ENCODE measurements around the gene GRIK4. TPM values are rescaled to one million over a fixed set of nuclear protein-coding genes. Genes with fewer than 3 reads are reported as not detected.

Gene GRIK4
- polyA plus RNA-seq, 1 donor from 2014 or later, result 3.4 TPM

GRCh38 chr11:120778685-120779490 lies 267.3 kb downstream of the GRIK4 start:
- no peaks in the 10 kb centered on the region for H3F3A ChIP-seq (ENCODE audit: insufficient read depth, low read length, poor library complexity, severe bottlenecking)
- no peaks in the 10 kb centered on the region for H3K9me3 ChIP-seq (ENCODE audit: low read length)
- no peaks in the 10 kb centered on the region for H3K27me3 ChIP-seq (ENCODE audit: insufficient read depth, low read depth, low read length)
- no peaks in the 10 kb centered on the region for H3K36me3 ChIP-seq (ENCODE audit: insufficient read depth, low read length)
- no peaks in the 10 kb centered on the region for H4K20me1 ChIP-seq (ENCODE audit: insufficient read depth)
- no peaks in the 10 kb centered on the region for H3K9me2 ChIP-seq (ENCODE audit: insufficient read depth, low read length)
- no peak overlapping the region for H3K9ac ChIP-seq (ENCODE audit: low read length)
- H3K4me2 ChIP-seq (ENCODE audit: low read length), result no peak overlapping the region
- H2AFZ ChIP-seq (ENCODE audit: low read depth, low read length), result no peak overlapping the region
- no peak overlapping the region for H3K4me3 ChIP-seq (ENCODE audit: low read length)
- no peaks in the 10 kb centered on the region for H3K79me2 ChIP-seq (replicated peaks; ENCODE audit: insufficient read depth, low read length)
- H3K27ac ChIP-seq (ENCODE audit: low read length), result no peak overlapping the region
- TF ChIP-seq, protein P1, sequence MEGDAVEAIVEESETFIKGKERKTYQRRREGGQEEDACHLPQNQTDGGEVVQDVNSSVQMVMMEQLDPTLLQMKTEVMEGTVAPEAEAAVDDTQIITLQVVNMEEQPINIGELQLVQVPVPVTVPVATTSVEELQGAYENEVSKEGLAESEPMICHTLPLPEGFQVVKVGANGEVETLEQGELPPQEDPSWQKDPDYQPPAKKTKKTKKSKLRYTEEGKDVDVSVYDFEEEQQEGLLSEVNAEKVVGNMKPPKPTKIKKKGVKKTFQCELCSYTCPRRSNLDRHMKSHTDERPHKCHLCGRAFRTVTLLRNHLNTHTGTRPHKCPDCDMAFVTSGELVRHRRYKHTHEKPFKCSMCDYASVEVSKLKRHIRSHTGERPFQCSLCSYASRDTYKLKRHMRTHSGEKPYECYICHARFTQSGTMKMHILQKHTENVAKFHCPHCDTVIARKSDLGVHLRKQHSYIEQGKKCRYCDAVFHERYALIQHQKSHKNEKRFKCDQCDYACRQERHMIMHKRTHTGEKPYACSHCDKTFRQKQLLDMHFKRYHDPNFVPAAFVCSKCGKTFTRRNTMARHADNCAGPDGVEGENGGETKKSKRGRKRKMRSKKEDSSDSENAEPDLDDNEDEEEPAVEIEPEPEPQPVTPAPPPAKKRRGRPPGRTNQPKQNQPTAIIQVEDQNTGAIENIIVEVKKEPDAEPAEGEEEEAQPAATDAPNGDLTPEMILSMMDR (IDR thresholded peaks at IDR 0.05; ENCODE audit: poor library complexity, severe bottlenecking), result no peak
- TF ChIP-seq RAD21 (conservative IDR thresholded peaks at IDR 0.05) (no peak), EP300 (conservative IDR thresholded peaks at IDR 0.05; ENCODE audit: poor library complexity, severe bottlenecking) (no peak), SMC3 (conservative IDR thresholded peaks at IDR 0.05; ENCODE audit: poor library complexity) (no peak), EZH2 (IDR thresholded peaks at IDR 0.05; ENCODE audit: borderline replicate concordance, insufficient read depth, low read length, poor library complexity, severe bottlenecking) (no peak), MXI1 (conservative IDR thresholded peaks at IDR 0.05; ENCODE audit: poor library complexity, severe bottlenecking) (no peak), TAF1 (IDR thresholded peaks at IDR 0.05; ENCODE audit: low read depth) (no peak)
- TF ChIP-seq, protein P2, sequence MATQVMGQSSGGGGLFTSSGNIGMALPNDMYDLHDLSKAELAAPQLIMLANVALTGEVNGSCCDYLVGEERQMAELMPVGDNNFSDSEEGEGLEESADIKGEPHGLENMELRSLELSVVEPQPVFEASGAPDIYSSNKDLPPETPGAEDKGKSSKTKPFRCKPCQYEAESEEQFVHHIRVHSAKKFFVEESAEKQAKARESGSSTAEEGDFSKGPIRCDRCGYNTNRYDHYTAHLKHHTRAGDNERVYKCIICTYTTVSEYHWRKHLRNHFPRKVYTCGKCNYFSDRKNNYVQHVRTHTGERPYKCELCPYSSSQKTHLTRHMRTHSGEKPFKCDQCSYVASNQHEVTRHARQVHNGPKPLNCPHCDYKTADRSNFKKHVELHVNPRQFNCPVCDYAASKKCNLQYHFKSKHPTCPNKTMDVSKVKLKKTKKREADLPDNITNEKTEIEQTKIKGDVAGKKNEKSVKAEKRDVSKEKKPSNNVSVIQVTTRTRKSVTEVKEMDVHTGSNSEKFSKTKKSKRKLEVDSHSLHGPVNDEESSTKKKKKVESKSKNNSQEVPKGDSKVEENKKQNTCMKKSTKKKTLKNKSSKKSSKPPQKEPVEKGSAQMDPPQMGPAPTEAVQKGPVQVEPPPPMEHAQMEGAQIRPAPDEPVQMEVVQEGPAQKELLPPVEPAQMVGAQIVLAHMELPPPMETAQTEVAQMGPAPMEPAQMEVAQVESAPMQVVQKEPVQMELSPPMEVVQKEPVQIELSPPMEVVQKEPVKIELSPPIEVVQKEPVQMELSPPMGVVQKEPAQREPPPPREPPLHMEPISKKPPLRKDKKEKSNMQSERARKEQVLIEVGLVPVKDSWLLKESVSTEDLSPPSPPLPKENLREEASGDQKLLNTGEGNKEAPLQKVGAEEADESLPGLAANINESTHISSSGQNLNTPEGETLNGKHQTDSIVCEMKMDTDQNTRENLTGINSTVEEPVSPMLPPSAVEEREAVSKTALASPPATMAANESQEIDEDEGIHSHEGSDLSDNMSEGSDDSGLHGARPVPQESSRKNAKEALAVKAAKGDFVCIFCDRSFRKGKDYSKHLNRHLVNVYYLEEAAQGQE (IDR thresholded peaks at IDR 0.05; ENCODE audit: borderline replicate concordance), result no peak

DNA sequence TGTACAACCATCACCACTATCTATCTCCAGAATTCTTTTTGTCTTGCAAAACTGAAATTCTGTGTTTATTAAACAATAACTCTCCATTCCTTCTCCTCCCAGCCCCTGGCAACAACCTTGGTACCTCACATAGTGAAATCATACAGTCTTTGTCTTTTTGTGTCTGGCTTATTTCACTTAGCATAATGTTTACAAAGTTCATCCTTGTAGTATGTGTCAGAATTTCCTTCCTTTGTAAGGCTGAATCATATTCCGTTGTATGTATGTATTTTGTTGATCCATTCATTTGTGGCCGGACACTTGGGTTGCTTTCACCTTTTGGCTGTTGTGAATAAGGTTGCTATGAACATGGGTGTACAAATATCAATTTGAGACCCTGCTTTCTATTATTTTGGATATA lies 268.7 kb downstream of the GRIK4 start:
- Histone ChIP-seq H2AFZ (ENCODE audit: low read depth, low read length) (no peak overlapping the region), H3K36me3 (ENCODE audit: insufficient read depth, low read length) (no peaks in the 10 kb centered on the region), H4K20me1 (ENCODE audit: insufficient read depth) (no peaks in the 10 kb centered on the region)

More for the DNA sequence above, 268.7 kb downstream of the GRIK4 start:
- TF ChIP-seq MXI1 (conservative IDR thresholded peaks at IDR 0.05; ENCODE audit: poor library complexity, severe bottlenecking), result no peak
- TF ChIP-seq, protein P1 (IDR thresholded peaks at IDR 0.05; ENCODE audit: poor library complexity, severe bottlenecking), result no peak
- no peak for TF ChIP-seq TAF1 (IDR thresholded peaks at IDR 0.05; ENCODE audit: low read depth)
- no peak for TF ChIP-seq SMC3 (conservative IDR thresholded peaks at IDR 0.05; ENCODE audit: poor library complexity)
- TF ChIP-seq, protein P2 (IDR thresholded peaks at IDR 0.05; ENCODE audit: borderline replicate concordance), result no peak
- no peak for TF ChIP-seq POLR2AphosphoS5 (IDR thresholded peaks at IDR 0.05)
- TF ChIP-seq EZH2 (IDR thresholded peaks at IDR 0.05; ENCODE audit: borderline replicate concordance, insufficient read depth, low read length, poor library complexity, severe bottlenecking), result no peak
- TF ChIP-seq EP300 (conservative IDR thresholded peaks at IDR 0.05; ENCODE audit: poor library complexity, severe bottlenecking), result no peak
- no peak for TF ChIP-seq RAD21 (conservative IDR thresholded peaks at IDR 0.05)
- Histone ChIP-seq H3K4me3 (ENCODE audit: low read length) (no peak overlapping the region), H3K27ac (ENCODE audit: low read length) (no peak overlapping the region), H3K9ac (ENCODE audit: low read length) (no peak overlapping the region), H3K9me3 (ENCODE audit: low read length) (no peaks in the 10 kb centered on the region), H3K27me3 (ENCODE audit: insufficient read depth, low read depth, low read length) (no peaks in the 10 kb centered on the region), H3F3A (ENCODE audit: insufficient read depth, low read length, poor library complexity, severe bottlenecking) (no peaks in the 10 kb centered on the region), H3K79me2 (replicated peaks; ENCODE audit: insufficient read depth, low read length) (no peaks in the 10 kb centered on the region), H3K4me2 (ENCODE audit: low read length) (no peak overlapping the region), H3K9me2 (ENCODE audit: insufficient read depth, low read length) (no peaks in the 10 kb centered on the region)

All from neural cell (in vitro differentiated cells).